ENCODE measurements around the gene LLPH.

LLPH gene

GRCh38 chr12:66090157-66090556 is 40.4 kb downstream of the LLPH start:
- DNase-seq (ENCODE audit: low spot score), result no peak

- DNase-seq (ENCODE audit: low spot score), result peak; percentile 75
Observed at GRCh38 chr12:66087365-66087943, 43.1 kb downstream of the LLPH start.

DNA sequence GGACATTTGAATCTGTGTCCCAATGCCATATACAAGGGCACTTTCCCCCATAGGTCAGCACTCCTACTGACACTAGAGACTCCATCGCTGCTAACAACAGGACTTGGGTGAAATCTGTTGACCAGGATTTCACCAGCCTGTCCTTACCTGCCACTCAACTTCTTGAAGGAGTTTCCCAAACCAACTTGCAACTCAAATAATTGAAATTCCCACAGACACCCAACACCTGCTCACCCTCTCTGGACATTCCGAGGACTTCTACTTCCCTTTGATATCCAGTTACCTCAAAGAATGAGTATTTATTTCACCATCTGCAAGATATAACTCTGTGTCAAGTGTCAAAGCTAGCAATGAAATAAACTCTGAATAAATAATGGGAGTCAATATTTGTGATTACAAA is 44.6 kb downstream of the LLPH start:
- DNase-seq (ENCODE audit: low spot score), result no peak

- DNase-seq (ENCODE audit: low spot score), result no peak
Observed at GRCh38 chr12:66085213-66085612, 45.3 kb downstream of the LLPH start.

GRCh38 chr12:66083766-66084165 is 46.8 kb downstream of the LLPH start:
- DNase-seq (ENCODE audit: low spot score), result no peak

- no peak for DNase-seq (ENCODE audit: low spot score)
Observed at GRCh38 chr12:66082744-66083143, 47.8 kb downstream of the LLPH start.

DNA sequence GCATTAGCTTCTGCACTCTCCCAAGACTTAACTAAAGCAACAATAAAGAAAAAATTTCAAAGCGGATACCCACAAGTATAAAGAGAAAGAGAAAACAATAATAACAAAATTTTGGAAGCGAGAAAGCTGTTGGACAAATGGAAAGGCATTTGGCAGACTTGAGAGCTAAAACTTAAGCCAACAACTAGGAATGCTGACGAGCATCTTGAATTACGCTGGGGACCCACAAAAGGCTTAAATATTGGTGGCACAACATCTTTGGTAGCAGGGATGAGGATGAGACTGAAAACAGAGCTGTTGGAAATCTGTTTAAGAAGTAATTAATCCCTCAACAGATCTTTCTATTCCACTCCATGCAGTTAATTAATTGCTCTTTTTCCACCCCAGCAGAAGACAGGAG is 49.8 kb downstream of the LLPH start:
- no peak for DNase-seq (ENCODE audit: low spot score)

DNA sequence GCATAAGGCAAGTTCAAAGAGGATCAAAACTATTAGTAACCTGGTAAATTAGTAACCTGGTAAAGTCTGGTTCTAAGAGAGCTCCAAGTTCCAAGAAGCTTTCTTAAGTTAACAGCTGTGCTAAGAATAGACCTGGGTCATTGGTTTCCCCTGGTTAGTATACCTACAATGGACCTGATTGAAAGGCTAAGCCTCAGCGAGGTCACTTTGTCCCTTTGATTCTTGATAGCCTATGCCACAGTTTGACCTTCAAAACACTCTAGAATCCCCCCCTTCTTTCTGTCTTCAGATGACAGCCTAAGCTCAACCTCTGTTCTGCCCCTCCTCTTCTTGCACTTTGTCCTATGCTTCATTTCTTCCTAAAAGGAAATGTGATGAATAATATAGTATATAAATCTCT is 53.0 kb downstream of the LLPH start:
- no peak for DNase-seq (ENCODE audit: low spot score)

DNA sequence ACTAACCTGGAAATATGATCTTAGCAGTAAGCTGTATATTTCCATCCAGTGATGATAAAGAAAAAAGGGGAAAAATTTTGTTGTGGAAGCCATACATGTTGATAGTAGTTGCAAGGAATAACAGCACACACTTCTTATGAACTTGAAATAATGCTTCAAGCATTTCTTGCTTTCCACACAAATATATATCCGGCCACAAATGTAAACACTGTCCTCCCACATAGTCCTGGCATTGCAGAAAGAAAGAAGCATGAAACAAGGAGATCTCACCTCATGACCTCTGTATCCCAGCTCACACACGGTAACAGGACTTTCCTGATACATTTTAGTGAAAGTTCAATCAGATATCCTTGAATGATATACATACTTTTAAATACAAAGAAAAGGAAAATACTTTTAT is 56.0 kb downstream of the LLPH start:
- no peak for DNase-seq (ENCODE audit: low spot score)

- no peak for DNase-seq (ENCODE audit: low spot score)
Observed at GRCh38 chr12:66072566-66072965, 58.0 kb downstream of the LLPH start.

- DNase-seq (ENCODE audit: low spot score), result no peak
Observed at GRCh38 chr12:66072135-66072534, 58.4 kb downstream of the LLPH start.

DNA sequence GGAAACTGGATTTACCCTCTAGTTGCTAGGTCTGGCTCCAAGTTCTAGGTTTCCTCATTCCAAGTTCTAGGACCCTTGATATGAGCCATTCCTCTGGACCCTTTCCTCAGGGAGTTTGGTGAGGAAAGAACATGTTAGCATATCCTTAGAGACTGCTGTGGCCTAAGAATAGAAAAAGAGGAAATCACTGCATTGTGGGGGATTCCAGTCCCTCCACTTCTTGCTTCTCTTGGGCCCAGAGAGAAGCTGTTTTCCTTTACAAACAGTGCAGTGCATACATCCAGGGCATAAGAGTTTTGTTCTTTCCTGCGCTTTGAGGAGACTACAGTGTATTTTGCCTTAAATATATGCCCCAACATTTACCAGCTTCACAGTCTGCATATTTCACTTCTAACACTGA is 59.0 kb downstream of the LLPH start:
- no peak for DNase-seq (ENCODE audit: low spot score)

DNA sequence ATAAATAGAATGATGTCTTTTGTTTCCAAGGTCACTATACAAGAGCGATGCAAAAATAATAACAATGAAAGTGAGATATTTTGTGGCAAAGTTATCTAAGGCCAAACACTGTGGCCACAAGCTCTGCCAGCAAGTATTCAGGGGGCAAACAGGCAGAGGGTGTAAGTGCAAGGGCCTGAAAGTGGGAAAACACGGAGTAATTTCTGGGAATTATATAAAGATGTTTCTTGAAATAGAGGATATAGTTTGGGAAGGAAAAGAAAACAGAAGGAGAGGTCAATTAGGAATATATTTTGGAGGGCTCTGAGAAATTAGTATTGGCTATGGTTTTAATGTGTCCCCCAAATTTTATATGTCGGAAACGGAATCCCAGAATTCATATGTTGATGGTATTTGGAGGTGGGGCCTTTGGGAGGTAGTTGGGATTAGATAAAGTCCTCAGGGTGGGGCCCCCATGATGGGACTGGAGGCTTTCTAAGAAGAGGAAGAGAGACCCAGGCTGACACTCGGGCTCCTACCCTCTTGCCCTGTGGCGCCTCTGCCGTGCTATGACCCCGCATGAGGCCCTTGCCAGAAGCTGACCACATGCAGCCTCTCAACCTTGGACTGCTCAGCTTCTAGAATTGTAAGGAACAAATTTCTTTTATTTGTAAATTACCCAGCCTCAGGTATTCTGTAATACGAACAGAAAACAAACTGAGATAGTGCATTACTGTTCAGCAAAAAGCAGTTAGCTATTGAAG is 60.0 kb downstream of the LLPH start:
- DNase-seq (ENCODE audit: low spot score), result no peak

DNA sequence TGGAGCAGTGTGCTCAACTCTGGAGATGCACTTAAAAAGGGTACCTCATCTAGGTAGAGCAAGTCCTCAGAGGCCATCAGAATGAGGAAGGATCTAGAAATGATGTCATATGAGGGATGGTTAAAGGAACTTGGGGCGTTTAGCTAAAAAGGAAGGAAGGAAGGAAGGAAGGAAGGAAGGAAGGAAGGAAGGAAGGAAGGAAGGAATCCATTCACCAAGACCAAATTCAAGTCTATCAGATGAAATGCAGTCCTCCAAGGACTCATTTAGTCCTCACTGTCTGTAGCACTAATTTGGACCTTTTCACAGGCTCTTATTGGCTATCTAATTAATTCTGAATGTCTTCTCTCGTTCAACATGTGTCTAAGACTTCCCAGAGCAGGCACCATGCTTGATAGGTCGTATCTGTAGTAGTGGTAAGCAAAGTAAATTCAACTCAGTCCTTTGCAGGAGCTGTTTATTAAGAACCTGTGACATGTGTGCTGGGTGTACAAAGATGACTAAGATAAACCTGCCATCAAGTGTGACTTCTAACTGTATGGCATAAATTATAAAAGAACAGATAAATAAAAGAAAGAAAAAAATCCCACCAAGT is 63.5 kb downstream of the LLPH start:
- DNase-seq (ENCODE audit: low spot score), result no peak
